ENCODE measurements around the gene SPARCL1.
"Not testable (repeated sequence)": the region's sequence is repeated elsewhere in the genome, so short reads cannot be mapped to it uniquely, and the experiment has no call there.

Gene SPARCL1, protein sequence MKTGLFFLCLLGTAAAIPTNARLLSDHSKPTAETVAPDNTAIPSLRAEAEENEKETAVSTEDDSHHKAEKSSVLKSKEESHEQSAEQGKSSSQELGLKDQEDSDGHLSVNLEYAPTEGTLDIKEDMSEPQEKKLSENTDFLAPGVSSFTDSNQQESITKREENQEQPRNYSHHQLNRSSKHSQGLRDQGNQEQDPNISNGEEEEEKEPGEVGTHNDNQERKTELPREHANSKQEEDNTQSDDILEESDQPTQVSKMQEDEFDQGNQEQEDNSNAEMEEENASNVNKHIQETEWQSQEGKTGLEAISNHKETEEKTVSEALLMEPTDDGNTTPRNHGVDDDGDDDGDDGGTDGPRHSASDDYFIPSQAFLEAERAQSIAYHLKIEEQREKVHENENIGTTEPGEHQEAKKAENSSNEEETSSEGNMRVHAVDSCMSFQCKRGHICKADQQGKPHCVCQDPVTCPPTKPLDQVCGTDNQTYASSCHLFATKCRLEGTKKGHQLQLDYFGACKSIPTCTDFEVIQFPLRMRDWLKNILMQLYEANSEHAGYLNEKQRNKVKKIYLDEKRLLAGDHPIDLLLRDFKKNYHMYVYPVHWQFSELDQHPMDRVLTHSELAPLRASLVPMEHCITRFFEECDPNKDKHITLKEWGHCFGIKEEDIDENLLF

DNA sequence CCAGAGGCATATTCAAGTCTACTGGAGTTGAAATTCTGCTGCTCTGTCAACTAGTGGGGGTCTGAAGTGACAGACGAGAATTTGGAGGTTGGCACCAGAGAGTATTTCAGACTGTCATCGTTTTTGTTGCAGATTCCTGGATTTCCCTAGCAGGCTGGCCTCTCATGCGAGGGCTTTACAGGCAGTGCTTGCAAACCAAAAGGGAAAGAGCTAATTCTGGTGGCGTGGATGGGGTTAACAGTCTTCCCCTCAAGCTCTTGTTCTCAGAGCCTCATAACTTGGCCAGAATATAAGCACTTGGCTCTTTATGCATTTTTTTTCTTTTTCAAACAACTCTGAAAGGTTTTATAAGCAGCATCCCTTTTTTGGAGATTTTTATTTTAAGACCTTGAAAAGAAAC is at the start of gene SPARCL1:
Gene SPARCL1, minus strand, starts transcription at position 190 of the 400 bp plus-strand sequence. CDS start 29,802 bp downstream, outside the sequence.
- DNase-seq (ENCODE audit: low read depth): no peak

DNA sequence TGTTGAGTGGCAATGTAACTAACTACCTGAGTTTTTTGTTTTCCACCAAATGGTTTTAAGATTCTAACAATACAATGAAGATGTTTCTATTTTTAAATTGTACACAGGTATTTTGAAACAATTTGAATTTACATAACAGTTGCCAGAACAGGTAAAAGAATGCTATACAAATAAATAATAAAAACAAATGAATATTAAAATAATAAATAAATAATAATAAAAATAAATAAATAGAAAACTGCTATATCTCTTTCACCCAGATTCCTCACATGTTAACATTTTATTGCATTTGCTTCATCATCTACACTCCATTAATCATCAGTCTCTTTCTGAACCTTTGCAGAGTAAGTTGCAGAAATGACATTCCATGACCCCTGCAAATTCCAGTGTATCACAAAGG is 46.8 kb upstream of the SPARCL1 start:
- no peak for DNase-seq (ENCODE audit: low read depth)

DNA sequence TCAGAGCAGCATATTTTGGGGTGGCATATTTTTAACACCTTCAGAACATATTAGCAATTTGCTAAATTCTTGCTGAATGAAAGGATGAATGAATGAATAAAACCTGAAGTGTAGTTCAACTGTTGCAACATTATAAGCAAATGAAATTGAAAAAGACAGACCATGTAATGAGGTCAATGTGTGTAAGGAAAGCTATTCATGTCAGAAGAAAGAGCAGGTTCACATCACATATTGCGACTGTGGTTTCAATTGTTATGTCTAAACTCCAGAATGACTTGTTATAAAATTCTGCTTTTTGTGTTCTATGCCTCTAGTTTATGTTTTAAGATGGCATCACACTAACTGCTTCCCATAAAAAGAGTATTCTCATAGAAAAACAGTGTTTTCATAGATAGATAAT is 46.2 kb upstream of the SPARCL1 start:
- peak; percentile 17 for DNase-seq (ENCODE audit: low read depth)

DNA sequence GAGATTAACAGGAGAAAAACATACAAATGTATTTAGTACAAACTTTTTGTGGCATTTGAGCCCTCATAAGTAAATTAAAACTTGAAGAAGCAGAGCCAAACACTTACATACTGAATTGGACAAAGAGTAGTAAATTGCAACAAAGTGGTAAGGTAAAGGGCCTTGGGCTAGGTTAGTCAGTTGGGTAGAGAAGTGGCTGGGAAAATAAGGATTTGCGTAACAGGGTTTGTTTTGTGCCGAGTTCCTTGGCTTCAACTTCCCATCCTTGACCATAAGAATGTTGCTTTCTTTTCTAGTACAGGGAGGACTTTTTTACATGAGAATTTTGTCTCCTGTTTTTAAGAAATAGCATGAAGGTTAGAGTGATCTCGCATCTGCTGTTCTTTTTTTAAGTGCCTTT is 45.8 kb upstream of the SPARCL1 start:
- peak; percentile 68 for DNase-seq (ENCODE audit: low read depth)

DNA sequence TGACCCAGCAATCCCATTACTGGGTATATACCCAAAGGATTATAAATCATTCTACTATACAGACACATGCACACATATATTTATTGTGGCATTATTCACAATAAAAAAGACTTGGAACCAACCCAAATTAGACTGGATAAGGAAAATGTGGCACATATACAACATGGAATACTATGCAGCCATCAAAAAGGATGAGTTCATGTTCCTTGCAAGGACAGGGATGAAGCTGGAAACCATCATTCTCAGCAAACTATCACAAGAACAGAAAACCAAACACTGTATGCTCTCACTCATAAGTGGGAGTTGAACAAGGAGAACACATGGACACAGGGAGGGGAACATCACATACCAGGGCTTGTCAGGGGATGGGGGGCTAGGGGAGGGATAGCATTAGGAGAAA is 45.2 kb upstream of the SPARCL1 start:
- DNase-seq (ENCODE audit: low read depth): not testable (repeated sequence)

GRCh38 chr4:87570290-87570805 is 41.2 kb upstream of the SPARCL1 start:
- no peak for DNase-seq (ENCODE audit: low read depth)

- DNase-seq (ENCODE audit: low read depth): no peak
These were observed 38.0 kb upstream of the SPARCL1 start for GRCh38 chr4:87567191-87567590.

- no peak for DNase-seq (ENCODE audit: low read depth)
These were observed 37.1 kb upstream of the SPARCL1 start for GRCh38 chr4:87566276-87566675.

GRCh38 chr4:87565746-87566145 is 36.6 kb upstream of the SPARCL1 start:
- no peak for DNase-seq (ENCODE audit: low read depth)

DNA sequence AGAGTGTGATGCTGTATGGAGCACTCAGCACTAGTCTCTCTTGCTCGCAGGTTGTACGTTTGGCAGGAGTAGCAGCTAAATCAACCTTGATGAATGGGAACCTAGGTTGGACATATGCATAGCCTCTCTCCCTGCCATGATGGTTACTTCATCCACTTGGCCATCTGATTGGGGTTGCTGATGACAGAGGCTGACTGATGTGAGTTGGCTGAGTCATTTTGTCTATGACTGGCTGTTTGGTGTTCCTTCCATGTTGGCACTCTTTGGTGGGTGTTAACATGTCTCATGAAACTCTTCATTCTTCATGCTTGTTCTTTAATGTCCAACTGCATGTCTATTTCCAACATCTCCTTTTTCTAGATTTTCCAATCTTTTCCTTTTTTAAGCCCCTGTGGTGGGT is 31.6 kb upstream of the SPARCL1 start:
- DNase-seq (ENCODE audit: low read depth): no peak

DNA sequence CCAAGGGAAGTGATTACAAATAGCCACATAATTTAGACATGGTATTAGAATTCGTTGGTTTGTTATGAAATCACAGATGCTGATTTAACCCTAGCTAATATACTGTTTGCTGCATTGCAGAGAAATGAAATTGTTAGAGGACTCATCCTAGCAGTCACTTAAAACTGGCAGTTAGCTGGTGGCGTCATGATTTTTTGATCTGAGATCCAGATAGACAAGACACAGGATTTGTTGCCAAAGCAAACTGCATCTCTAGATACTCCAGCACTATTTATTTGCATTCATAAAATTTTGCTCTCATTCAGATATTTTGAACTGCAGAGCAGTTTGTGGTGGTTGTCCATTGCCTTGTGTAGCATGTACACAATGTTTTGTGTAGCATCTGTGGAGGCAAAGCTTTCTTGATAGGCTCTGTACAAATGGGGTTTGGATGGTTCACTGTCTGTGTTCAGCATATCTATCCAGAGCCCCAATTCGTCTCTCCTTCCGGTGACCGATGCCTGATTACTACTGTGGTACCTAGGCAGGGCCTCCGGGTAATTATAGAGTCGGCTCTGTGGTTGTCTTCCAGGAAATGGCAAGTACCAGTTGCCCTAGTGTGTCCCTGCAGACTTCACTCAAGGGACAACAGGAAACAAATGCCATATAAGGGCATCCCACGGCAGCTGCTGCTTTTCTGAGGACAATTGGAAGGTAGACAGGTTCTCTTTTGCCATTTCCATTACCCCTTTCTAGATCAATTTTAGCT is 30.1 kb upstream of the SPARCL1 start:
- DNase-seq (ENCODE audit: low read depth): no peak

DNA sequence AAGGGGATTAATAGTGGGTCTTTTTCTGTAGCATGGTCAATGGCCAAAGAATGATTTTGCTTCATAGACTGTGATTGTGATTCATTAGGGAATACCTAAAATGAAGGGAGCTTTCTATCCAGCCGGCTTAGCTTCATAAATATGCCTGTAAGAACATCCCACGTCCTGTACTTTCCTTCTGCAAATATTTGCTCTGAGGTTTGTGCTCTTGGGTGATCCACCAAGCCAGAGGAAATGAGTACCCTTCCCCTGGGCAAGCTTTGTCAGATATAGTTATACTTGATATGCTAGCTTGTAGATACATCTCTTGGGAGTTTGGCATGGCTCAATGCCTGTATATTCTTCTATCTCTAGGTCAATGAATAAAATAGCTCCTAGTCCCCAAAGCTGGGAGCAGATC is 28.2 kb upstream of the SPARCL1 start:
- no peak for DNase-seq (ENCODE audit: low read depth)

- DNase-seq (ENCODE audit: low read depth): peak; percentile 91
These were observed 26.8 kb upstream of the SPARCL1 start for GRCh38 chr4:87555773-87556619.

DNA sequence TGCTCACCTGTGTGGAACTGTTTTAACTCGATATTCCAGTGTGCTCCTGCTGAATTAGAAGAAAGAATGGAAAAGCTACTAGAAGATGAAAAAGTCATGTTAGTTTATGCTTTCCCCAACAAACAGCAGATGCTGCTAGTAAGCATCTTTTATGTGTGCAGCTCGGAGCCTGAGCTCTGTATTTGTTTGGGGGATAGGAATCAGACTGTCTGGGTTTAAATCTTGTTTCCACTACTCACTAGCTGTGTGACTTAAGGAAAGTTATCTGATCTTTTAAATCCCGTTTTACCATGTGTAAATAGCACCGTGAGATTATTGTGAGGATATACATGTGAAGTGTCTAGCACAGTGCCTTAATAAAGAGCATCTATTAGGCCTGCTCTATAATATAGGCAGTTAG is 24.0 kb upstream of the SPARCL1 start:
- no peak for DNase-seq (ENCODE audit: low read depth)

DNA sequence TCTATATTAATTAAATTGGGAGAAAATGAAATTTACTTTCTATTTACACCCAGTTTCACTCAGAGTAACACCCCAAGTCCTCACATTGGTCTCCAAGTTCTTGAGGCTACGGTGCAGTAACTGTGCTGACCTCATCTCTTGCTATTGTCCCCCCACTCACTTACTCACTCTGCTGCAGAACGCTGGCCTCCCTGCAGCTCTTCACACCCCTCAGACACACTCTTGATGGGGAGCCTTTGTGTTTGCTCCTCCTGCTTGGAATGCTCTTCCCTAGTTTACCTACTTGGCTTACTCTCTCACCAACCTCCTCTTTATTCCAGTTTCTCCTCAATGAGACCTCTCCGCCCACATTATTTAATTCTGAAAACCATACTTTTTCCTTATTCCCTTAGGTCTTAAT is 22.2 kb upstream of the SPARCL1 start:
- no peak for DNase-seq (ENCODE audit: low read depth)

DNA sequence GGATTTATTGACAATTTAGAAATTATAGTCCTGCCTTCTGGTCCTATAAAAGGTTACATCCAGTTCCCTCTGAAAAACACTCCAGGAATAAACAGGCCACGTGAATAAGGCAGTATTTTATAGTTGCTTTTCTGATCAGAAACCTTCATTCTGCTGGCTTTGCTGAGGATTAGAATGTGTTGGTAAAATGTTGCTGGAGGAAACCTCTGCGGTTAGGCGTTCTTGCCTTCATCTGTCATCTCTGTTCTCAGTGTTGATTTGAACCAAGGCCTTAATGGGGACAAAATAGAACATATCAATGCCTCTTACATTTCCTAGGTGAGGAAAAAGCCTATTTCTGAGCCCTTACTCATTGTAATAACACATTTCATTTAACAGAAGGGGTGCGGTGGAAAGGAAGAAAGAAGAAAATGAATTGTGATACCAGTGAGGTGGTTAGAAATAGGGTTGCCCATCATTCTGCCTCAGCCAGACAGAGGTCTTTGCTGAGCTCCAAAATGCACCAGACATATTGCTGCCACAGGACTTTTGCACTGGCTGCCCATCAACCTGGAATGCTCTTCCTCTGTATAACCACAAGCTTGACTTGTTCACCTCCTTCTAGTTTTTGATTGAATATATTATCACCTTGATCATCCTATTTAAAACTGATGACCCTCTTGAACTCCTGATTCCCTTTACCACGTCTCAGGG is 18.0 kb upstream of the SPARCL1 start:
- no peak for DNase-seq (ENCODE audit: low read depth)

GRCh38 chr4:87545052-87545451 is 15.9 kb upstream of the SPARCL1 start:
- no peak for DNase-seq (ENCODE audit: low read depth)

DNA sequence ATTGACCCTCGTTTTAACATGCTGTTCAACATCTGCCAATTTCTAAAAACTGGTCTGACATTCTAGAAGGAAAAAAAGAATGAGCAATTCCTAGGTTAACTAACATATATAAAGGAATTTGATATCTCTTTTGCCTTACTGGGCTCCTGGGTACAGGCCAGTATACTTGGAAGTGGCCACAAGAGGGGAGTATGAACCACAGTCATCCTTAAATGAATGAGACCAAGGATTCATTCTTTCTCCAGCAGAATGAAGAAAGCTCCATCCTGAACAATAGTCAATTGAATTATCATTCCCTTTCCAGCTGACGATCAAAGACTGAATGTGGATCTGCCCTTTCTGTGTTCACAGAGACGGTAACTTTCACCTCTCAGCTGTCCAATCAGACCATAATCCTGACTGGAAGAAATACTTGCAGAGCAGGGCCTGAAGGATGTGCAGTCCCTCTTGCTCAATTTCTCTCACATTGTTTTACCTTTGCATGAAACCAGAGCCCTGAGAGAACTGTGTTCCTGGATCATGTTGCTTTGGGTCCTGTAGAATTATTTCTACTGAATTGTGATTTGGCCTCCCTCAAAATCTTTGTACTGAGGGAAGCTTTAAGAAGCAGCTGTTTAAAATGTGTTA is 14.8 kb upstream of the SPARCL1 start:
- peak; percentile 62 for DNase-seq (ENCODE audit: low read depth)

GRCh38 chr4:87542734-87543312 is 13.6 kb upstream of the SPARCL1 start:
- no peak for DNase-seq (ENCODE audit: low read depth)
